Thyroid gland (tissue), 4 donors: ENCODE measurements around the gene USF1. TPM values are rescaled to one million over a fixed set of nuclear protein-coding genes. Genes with fewer than 3 reads are reported as not detected.
A peak's percentile ranks its signal among the peaks of the same experiment; 100 is the strongest.
"Not testable (repeated sequence)": the region's sequence is repeated elsewhere in the genome, so short reads cannot be mapped to it uniquely, and the experiment has no call there.

Experiments
- DNase-seq, 2 donors: peaks; one replicate each; pipeline ENCODE4 v3.0.0-alpha.2; 2019
- H3K27ac ChIP-seq, 3 donors: fragments of 200-600 bp; sonication (generic); 1 replicate in 2 of 3; 2 replicates in 1 of 3; pipeline ENCODE4 v1.5.1; 2016 to 2019; ENCODE audit warnings: mild to moderate bottlenecking in 1 of 3, moderate library complexity in 1 of 3
- H3K27me3 ChIP-seq: fragments of 200-600 bp; sonication (generic); one replicate; pipeline ENCODE4 v1.5.1; 2019
- H3K36me3 ChIP-seq, 2 donors: fragments of 200-600 bp; sonication (generic); one replicate each; pipeline ENCODE4 v1.5.1; 2016 to 2019
- H3K4me1 ChIP-seq, 2 donors: fragments of 200-600 bp; sonication (generic); one replicate each; pipeline ENCODE4 v1.5.1; 2017 to 2019
- H3K4me3 ChIP-seq, 3 donors: fragments of 200-600 bp; sonication (generic); replicated peaks in 1 of 3; 1 replicate in 2 of 3; 2 replicates in 1 of 3; pipeline ENCODE4 v1.5.1; 2016; ENCODE audit warnings: mild to moderate bottlenecking in 1 of 3
- H3K9me3 ChIP-seq: fragments of 200-600 bp; sonication (generic); one replicate; pipeline ENCODE4 v1.5.1; 2017
- POLR2A ChIP-seq, 2 donors: fragments of 450-650 bp; IDR thresholded peaks; one replicate each; pipeline ENCODE4 v1.6.1; 2017; ENCODE audit warnings: antibody characterized with exemption in 2 of 2, mild to moderate bottlenecking in 2 of 2, moderate library complexity in 1 of 2
- WGBS, 2 donors: methylation state at CpG; one replicate each; pipeline ENCODE4 v1.1.5; 2017; 5-methylcytosine and 5-hydroxymethylcytosine counted together
- intact Hi-C: fragments of 100-400 bp; cut with DNase I; formaldehyde crosslinking; loops from one replicate; pipeline ENCODE4 v1.15.1; 2023
- total RNA-seq, 4 donors: library from RNA; depleted of rRNA; stranded (reverse); fragments of >200 nt; gene quantifications; one replicate each; pipeline ENCODE4 v1.2.3, GENCODE V29; 2016
- TF ChIP-seq, protein P1 (sequence below), 6 experiments: fragments of 200-600 bp in 3 of 6; fragments of 450-650 bp in 3 of 6; sonication (generic) in 3 of 6; IDR thresholded peaks; one replicate each; pipeline ENCODE4 v1.5.1; 2016 to 2019; ENCODE audit warnings: antibody characterized with exemption in 6 of 6, mild to moderate bottlenecking in 2 of 6, inconsistent platforms in 1 of 6, moderate library complexity in 1 of 6

The USF1 gene
- total RNA-seq, 4 donors from 2014 or later, result 56.0 to 71.0 (median 70.3) TPM

DNA sequence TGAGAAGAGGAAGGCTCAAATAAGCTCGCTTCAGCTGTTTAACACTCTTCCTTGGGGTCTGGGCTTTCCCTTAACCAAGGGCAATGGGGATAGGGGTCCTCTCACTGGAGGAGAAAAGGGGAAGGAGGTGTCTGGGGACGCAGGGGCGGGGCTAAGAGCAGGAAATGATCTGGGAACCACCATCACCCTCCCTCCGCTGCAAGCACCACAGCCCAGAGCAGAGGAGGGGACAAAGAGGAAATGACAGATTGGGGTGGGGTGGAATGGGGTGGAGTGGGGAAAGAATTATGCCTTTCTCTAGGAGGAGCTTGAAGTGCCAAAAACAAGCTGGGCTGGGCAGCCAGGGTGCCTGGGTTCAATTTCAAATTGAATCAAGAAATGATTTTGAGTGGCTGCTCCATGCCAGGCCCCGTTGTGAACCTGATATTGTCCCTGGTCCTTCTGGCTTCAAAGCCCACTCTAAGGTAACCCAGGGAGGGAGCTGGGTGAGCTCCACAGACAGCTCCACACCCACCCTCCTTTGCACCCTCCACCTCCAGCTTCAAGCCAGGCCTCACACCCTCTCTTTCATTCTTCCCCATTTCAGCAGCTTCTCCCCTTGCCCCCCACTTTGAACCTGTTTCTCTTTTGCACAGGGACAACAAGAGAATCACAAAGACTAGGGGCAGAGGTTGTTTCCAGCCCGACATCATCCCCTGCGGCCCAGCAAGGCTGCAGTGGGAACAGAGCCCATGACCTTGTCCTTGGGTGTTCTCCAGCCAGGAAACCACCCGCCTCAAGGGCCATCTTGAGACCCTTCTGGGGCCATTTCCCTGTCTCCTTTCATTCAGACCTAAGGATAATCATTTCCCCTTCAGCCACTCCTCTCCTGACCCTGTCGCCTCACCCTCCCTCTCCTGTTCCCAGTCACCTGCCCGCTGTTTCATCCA, 22.8 kb upstream of the USF1 start:
- no peaks in the 10 kb centered on the region for H3K9me3 ChIP-seq
- 58 to 77% methylated on average over 10 of the region's 10 CpGs for WGBS, 2 donors
- no peak overlapping the region for H3K4me3 ChIP-seq
- no peaks in the 10 kb centered on the region for H3K4me1 ChIP-seq
- no peaks in the 10 kb centered on the region for H3K36me3 ChIP-seq
- intact Hi-C loops, result no loop called here
- peak overlapping the region in 1 of 3 donors; percentile 24 for H3K27ac ChIP-seq
- H3K27me3 ChIP-seq, result no peaks in the 10 kb centered on the region
- DNase-seq, result peak; percentile 11 to 21
- TF ChIP-seq POLR2A (IDR thresholded peaks at IDR 0.05), result no peak
- TF ChIP-seq, protein P1, sequence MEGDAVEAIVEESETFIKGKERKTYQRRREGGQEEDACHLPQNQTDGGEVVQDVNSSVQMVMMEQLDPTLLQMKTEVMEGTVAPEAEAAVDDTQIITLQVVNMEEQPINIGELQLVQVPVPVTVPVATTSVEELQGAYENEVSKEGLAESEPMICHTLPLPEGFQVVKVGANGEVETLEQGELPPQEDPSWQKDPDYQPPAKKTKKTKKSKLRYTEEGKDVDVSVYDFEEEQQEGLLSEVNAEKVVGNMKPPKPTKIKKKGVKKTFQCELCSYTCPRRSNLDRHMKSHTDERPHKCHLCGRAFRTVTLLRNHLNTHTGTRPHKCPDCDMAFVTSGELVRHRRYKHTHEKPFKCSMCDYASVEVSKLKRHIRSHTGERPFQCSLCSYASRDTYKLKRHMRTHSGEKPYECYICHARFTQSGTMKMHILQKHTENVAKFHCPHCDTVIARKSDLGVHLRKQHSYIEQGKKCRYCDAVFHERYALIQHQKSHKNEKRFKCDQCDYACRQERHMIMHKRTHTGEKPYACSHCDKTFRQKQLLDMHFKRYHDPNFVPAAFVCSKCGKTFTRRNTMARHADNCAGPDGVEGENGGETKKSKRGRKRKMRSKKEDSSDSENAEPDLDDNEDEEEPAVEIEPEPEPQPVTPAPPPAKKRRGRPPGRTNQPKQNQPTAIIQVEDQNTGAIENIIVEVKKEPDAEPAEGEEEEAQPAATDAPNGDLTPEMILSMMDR (IDR thresholded peaks at IDR 0.05), result no peak

DNA sequence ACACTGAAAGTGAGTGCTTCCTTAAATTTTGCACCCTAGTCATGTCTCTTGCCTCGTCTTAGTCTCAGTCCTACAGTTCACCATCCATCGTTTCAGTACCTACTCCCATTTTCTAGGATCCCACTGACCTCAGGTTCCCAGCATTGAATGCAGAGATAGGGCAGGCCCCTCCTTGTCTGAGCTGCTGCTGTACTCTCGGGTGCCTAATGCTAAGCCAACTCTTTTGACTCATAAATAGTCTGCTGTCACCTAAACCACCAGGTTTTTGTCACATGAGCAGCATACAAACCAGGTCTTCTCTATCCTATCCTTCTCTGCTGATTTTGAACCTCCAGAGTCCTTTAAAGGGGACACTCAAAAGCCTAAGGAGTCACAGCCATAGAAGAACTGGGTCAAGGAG, 20.9 kb upstream of the USF1 start:
- H3K4me1 ChIP-seq, result no peaks in the 10 kb centered on the region
- H3K4me3 ChIP-seq, result no peak overlapping the region
- no peak for DNase-seq
- intact Hi-C loops, result no loop called here
- no peaks in the 10 kb centered on the region for H3K9me3 ChIP-seq
- WGBS, 2 donors, result 73 to 88% methylated on average over 3 of the region's 3 CpGs
- H3K27ac ChIP-seq, result no peak overlapping the region
- TF ChIP-seq, protein P1 (IDR thresholded peaks at IDR 0.05), result no peak
- TF ChIP-seq POLR2A (IDR thresholded peaks at IDR 0.05), result no peak
- H3K27me3 ChIP-seq, result no peaks in the 10 kb centered on the region
- no peaks in the 10 kb centered on the region for H3K36me3 ChIP-seq

DNA sequence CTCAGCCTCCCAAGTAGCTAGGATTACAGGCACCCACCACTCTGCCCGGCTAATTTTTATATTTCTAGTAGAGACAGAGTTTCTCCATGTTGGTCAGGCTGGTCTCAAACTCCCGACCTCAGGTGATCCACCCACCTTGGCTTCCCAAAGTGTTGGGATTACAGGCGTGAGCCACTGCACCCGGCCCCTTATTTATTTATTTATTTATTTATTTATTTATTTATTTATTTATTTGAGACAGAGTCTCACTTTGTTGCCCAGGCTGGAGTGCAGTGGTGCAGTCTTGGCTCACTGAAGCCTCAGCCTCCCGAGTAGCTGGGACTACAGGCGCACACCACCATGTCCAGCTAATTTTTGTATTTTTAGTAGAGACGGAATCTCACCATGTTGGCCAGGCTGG, 19.9 kb upstream of the USF1 start:
- H3K9me3 ChIP-seq, DNase-seq, H3K4me1 ChIP-seq, H3K27me3 ChIP-seq, intact Hi-C loops, H3K4me3 ChIP-seq, H3K36me3 ChIP-seq, H3K27ac ChIP-seq: not testable (repeated sequence)
- 92 to 94% methylated on average over 7 of the region's 7 CpGs for WGBS, 2 donors

DNA sequence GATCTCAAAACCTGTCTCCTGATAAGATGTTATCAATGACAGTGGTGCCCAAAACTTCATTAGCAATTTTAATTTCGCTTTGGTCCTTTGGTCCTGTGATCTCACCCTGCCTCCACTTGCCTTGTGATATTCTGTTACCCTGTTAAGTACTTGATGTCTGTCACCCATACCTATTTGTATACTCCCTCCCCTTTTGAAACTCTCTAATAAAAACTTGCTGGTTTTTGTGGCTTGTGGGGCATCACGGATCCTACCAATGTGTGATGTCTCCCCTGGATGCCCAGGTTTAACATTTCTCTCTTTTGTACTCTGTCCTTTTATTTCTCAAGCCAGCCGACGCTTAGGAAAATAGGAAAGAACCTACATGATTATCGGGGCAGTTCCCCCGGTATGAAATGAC, 18.2 kb upstream of the USF1 start:
- H3K36me3 ChIP-seq, DNase-seq, H3K27ac ChIP-seq, H3K4me3 ChIP-seq, H3K9me3 ChIP-seq, intact Hi-C loops, H3K4me1 ChIP-seq, H3K27me3 ChIP-seq: not testable (repeated sequence)
- WGBS, 2 donors, result 63 to 64% methylated on average over 6 of the region's 6 CpGs

DNA sequence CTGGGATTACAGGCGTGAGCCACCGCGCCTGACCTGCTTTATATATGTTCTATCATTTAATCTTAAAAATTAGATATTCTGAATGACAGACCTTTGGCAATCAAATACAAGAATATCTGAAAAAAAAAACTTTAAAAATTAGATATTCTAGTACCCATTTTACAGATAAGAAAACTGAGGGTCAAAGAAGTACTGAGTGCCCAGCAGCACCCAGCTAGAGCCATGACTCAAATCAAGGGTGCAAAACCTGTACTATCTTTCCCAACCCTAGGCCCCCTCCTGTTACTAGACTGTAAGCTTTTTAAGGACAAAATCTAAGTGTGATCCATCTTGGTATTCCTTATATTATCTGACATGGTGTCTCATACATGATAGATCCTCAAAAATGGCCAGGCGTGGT, 15.6 kb upstream of the USF1 start:
- WGBS, 2 donors, result 91 to 98% methylated on average over 4 of the region's 4 CpGs
- Histone ChIP-seq H3K4me1 (no peaks in the 10 kb centered on the region), H3K4me3 (no peak overlapping the region), H3K9me3 (no peaks in the 10 kb centered on the region), H3K27ac (no peak overlapping the region), H3K27me3 (no peaks in the 10 kb centered on the region), H3K36me3 (no peaks in the 10 kb centered on the region)
- TF ChIP-seq POLR2A (IDR thresholded peaks at IDR 0.05), result no peak
- TF ChIP-seq, protein P1 (IDR thresholded peaks at IDR 0.05), result no peak
- intact Hi-C loops, result no loop called here
- no peak for DNase-seq

DNA sequence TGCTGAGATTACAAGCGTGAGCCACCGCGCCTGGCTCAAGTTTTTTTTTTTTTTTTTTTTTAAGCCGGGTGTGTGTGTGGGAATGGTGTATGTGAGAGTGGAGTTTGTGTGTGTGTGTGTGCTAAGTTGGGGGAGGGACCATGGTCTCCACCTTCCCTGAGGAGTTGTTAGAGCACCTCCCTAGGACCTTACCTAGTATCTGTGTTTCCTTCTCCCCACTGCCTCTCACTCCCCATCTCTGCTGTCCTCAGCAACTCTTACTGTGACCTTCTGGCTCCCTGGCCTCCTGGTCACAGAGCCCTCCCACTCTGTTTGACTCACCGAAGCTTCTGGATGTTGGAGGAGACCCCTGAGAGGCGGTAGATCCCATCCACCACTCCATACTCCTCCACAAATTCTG, 13.5 kb upstream of the USF1 start:
- H3K36me3 ChIP-seq, result no peaks in the 10 kb centered on the region
- no peaks in the 10 kb centered on the region for H3K27me3 ChIP-seq
- intact Hi-C loops, result no loop called here
- no peak for DNase-seq
- H3K27ac ChIP-seq, result no peak overlapping the region
- H3K4me1 ChIP-seq, result no peaks in the 10 kb centered on the region
- TF ChIP-seq POLR2A (IDR thresholded peaks at IDR 0.05), result no peak
- TF ChIP-seq, protein P1 (IDR thresholded peaks at IDR 0.05), result no peak
- H3K9me3 ChIP-seq, result no peaks in the 10 kb centered on the region
- H3K4me3 ChIP-seq, result no peak overlapping the region
- WGBS, 2 donors, result 78 to 87% methylated on average over 6 of the region's 6 CpGs
